Mucosa of descending colon (tissue), 3 donors: ENCODE results near the gene GNB1. TPM values are rescaled to one million over a fixed set of nuclear protein-coding genes. Genes with fewer than 3 reads are reported as not detected.
A peak's percentile ranks its signal among the peaks of the same experiment; 100 is the strongest.

Experiments used
- ATAC-seq: fragments of 200-7000 bp; cut with Tn5 transposase; one replicate; pipeline ENCODE4 v1.9.1; 2020; ENCODE audit warnings: mild to moderate bottlenecking, moderate library complexity
- DNase-seq, 3 donors: peaks; one replicate each; pipeline ENCODE4 v3.0.0-alpha.2; 2020
- H3K36me3 ChIP-seq: fragments of 200-600 bp; one replicate; pipeline ENCODE4 v1.8.0; 2021; ENCODE audit warnings: low read depth, mild to moderate bottlenecking
- H3K4me1 ChIP-seq: fragments of 200-600 bp; one replicate; pipeline ENCODE4 v1.8.0; 2021; ENCODE audit warnings: low read depth, mild to moderate bottlenecking
- H3K4me3 ChIP-seq: fragments of 200-600 bp; one replicate; pipeline ENCODE4 v1.8.0; 2021; ENCODE audit warnings: mild to moderate bottlenecking
- H3K9me3 ChIP-seq: fragments of 200-600 bp; one replicate; pipeline ENCODE4 v1.8.0; 2021; ENCODE audit warnings: mild to moderate bottlenecking
- CTCF ChIP-seq: fragments of 200-600 bp; IDR thresholded peaks from one replicate; pipeline ENCODE4 v1.8.0; 2022; ENCODE audit warnings: antibody characterized with exemption, mild to moderate bottlenecking
- intact Hi-C, 2 donors: fragments of 100-400 bp; cut with DNase I in 1 of 2; cut with micrococcal nuclease in 1 of 2; formaldehyde crosslinking; loops; one replicate each; pipeline versions ENCODE4 v1.11.0 to v1.11.1; 2022; cut with DNase I, micrococcal nuclease
- total RNA-seq, 3 donors: library from RNA; stranded (reverse); fragmentation: NEBNext Ultra II Directional in 2 of 3; extraction: Animal tissue kit (Norgen Biotek cat#: 25700) in 2 of 3; gene quantifications; one replicate each; pipeline versions ENCODE4 v1.2.1 to v1.2.4, GENCODE V29; 2021 to 2023
- donor health status: DM: no; HTN: no; CAD: no; lungs with moderate emphysema.
- donor health status: DM: no; HTN: no; CAD: no.
- donor health status: DM: no; HTN: yes; CAD: no.

Gene GNB1
- total RNA-seq, 3 donors from 2014 or later = 314 to 329 (median 318) TPM

GRCh38 chr1:1784933-1785332 is 106.0 kb downstream of the GNB1 start:
- H3K4me3 ChIP-seq = no peak overlapping the region
- H3K9me3 ChIP-seq = no peaks in the 10 kb centered on the region
- no peaks in the 10 kb centered on the region for H3K36me3 ChIP-seq
- intact Hi-C loops = loop anchor here in 1 of 2 donors (10.0 kb wide), 1 partner anchor 120 kb away; no protein-coding TSS in a partner anchor
- no peak for DNase-seq
- TF ChIP-seq CTCF = no peak
- peaks cover 34% of the 10 kb centered on the region for H3K4me1 ChIP-seq
- ATAC-seq = no peak

DNA sequence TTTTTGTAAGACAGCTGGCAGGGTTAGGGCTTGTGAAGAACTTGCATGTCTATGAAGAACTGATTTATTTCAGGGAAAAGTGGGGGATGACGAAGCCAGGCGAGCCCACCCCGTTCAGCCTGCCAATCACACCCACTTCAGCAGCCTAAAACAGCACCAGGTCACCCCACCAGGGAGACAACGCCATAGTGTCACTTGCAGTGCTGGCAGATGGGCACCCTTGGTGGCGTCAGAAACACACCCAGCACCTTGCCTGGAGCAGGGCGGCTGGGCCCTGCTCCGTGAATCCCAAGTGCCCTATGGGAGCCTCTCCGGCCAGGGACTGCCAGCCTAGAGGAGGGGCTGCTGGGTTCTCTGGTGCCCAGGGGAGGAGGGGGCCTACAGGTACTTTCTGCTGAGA is 107.6 kb downstream of the GNB1 start:
- intact Hi-C loops = loop anchor here in 1 of 2 donors (10.0 kb wide), 1 partner anchor 121 kb away; no protein-coding TSS in a partner anchor
- DNase-seq (peak; percentile 42 to 66 (median 60)), ATAC-seq (no peak)
- no peak for TF ChIP-seq CTCF
- no peaks in the 10 kb centered on the region for H3K36me3 ChIP-seq
- peaks cover 44% of the 10 kb centered on the region for H3K4me1 ChIP-seq
- H3K9me3 ChIP-seq = no peaks in the 10 kb centered on the region
- no peak overlapping the region for H3K4me3 ChIP-seq

- no peak for TF ChIP-seq CTCF
- Histone ChIP-seq H3K36me3 (no peaks in the 10 kb centered on the region), H3K4me3 (no peak overlapping the region), H3K9me3 (no peaks in the 10 kb centered on the region), H3K4me1 (peaks cover 44% of the 10 kb centered on the region)
- ATAC-seq (peak; percentile 72), DNase-seq (peak; percentile 89 to 92 (median 90))
- intact Hi-C loops = loop anchor here in 1 of 2 donors (10.0 kb wide), 1 partner anchor 122 kb away; no protein-coding TSS in a partner anchor
Observed at GRCh38 chr1:1782399-1783221, 108.3 kb downstream of the GNB1 start.

- H3K9me3 ChIP-seq = no peaks in the 10 kb centered on the region
- H3K4me3 ChIP-seq = no peak overlapping the region
- intact Hi-C loops = loop anchor here in 1 of 2 donors (10.0 kb wide), 1 partner anchor 123 kb away; no protein-coding TSS in a partner anchor
- no peaks in the 10 kb centered on the region for H3K36me3 ChIP-seq
- peaks cover 54% of the 10 kb centered on the region for H3K4me1 ChIP-seq
- no peak for ATAC-seq
- no peak for TF ChIP-seq CTCF
- peak; percentile 42 to 50 (median 46) for DNase-seq
Observed at GRCh38 chr1:1781526-1781903, 109.4 kb downstream of the GNB1 start.

DNA sequence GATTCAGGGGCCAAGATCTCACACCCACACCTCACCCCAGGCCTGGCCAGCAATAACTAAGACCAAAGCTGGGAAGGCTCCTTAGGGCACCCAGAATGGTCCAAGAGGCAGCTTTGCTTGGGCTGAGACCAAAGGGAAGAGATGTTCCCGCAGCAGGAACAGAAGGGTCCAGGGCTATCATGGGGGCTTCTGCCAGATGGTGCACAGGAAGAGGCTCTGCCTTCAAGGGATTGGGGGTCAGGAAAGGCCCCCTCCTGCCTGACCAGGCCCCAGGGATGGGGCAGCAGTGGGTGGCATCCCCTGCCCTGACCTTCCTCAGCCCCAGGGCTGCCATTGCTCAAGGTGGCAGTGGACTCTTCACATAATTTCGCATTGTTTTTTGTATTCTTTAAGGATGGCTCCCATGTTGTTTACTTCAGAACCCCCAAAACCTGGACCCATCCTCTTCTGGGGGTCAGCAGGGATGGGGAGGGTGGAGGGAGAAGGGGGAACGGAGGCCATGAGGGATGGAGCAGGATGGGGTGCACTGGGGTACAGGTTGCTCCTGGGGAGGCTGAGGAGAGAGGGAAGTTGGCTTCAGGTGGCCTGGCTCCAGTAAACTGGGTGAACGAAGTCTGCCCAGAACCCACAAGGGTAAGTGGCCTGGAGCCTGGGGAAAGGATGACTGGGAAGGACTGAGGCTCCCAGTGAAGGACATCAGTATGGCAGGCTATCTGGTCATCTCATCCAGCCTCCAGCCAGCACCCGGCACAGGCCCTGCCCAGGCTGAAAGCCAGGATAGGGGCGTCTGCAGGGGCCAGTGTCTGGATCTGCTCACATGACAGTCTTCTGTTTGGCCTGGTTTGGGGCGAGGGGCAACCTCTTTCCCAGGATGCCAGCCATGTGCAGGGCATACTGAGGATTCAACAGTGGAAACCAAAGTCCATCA is 110.0 kb downstream of the GNB1 start:
- no peaks in the 10 kb centered on the region for H3K36me3 ChIP-seq
- H3K4me1 ChIP-seq = peaks cover 60% of the 10 kb centered on the region
- no peak overlapping the region for H3K4me3 ChIP-seq
- DNase-seq = peak; percentile 24 to 59 (median 52)
- no peaks in the 10 kb centered on the region for H3K9me3 ChIP-seq
- no peak for TF ChIP-seq CTCF
- ATAC-seq = no peak
- intact Hi-C loops = loop anchor here in 1 of 2 donors (10.0 kb wide), 1 partner anchor 124 kb away; no protein-coding TSS in a partner anchor
